A549 (cell line): ENCODE results near the gene ZBTB11.

Experiments
- CHD4 ChIP-seq: fragments of 200-600 bp; sonication (generic); IDR thresholded peaks from 2 replicates; pipeline ENCODE4 v1.6.1; 2016; ENCODE audit warnings: antibody characterized with exemption, mild to moderate bottlenecking, borderline replicate concordance
- EHMT2 ChIP-seq: fragments of 200-600 bp; sonication (generic); IDR thresholded peaks from 2 replicates; pipeline ENCODE4 v1.6.1; 2016; ENCODE audit warnings: antibody characterized with exemption, low read depth, mild to moderate bottlenecking, moderate library complexity
- EP300 ChIP-seq, 2 experiments: fragments of >200 bp; sonication (Bioruptor Twin); formaldehyde crosslinking; IDR thresholded peaks; 2 replicates in 1 of 2; 3 replicates in 1 of 2; pipeline ENCODE4 v1.6.1; 2016 to 2017
- FOSL2 ChIP-seq, 2 experiments: fragments of 450-650 bp in 1 of 2; fragments of >200 bp in 1 of 2; sonication (Bioruptor Twin) in 1 of 2; formaldehyde crosslinking; IDR thresholded peaks; 2 replicates each; pipeline versions ENCODE4 v1.5.0 to v1.6.1; 2016 to 2020; ENCODE audit warnings: mild to moderate bottlenecking in 1 of 2, moderate library complexity in 1 of 2
- JUN ChIP-seq, 2 experiments: fragments of >200 bp; sonication (Bioruptor Twin); formaldehyde crosslinking; IDR thresholded peaks; 2 replicates in 1 of 2; 3 replicates in 1 of 2; pipeline ENCODE4 v1.6.1; 2016 to 2017
- MYC ChIP-seq: IDR thresholded peaks from 2 replicates; pipeline ENCODE4 v1.6.1; 2012; ENCODE audit warnings: mild to moderate bottlenecking, inconsistent platforms, low read length, improper control_type of control experiment, borderline replicate concordance
- POLR2A ChIP-seq: IDR thresholded peaks from 2 replicates; pipeline ENCODE4 v1.6.1; 2012; ENCODE audit warnings: mild to moderate bottlenecking, low read length
- RNF2 ChIP-seq: fragments of 200-600 bp; sonication (generic); IDR thresholded peaks from 2 replicates; pipeline ENCODE4 v1.6.1; 2016; ENCODE audit warnings: low read depth, mild to moderate bottlenecking, antibody characterized with exemption, moderate library complexity, borderline replicate concordance
- TF ChIP-seq, protein P1 (sequence below): fragments of >200 bp; sonication (Bioruptor Twin); formaldehyde crosslinking; IDR thresholded peaks from 3 replicates; pipeline ENCODE4 v1.5.1; 2016

DNA sequence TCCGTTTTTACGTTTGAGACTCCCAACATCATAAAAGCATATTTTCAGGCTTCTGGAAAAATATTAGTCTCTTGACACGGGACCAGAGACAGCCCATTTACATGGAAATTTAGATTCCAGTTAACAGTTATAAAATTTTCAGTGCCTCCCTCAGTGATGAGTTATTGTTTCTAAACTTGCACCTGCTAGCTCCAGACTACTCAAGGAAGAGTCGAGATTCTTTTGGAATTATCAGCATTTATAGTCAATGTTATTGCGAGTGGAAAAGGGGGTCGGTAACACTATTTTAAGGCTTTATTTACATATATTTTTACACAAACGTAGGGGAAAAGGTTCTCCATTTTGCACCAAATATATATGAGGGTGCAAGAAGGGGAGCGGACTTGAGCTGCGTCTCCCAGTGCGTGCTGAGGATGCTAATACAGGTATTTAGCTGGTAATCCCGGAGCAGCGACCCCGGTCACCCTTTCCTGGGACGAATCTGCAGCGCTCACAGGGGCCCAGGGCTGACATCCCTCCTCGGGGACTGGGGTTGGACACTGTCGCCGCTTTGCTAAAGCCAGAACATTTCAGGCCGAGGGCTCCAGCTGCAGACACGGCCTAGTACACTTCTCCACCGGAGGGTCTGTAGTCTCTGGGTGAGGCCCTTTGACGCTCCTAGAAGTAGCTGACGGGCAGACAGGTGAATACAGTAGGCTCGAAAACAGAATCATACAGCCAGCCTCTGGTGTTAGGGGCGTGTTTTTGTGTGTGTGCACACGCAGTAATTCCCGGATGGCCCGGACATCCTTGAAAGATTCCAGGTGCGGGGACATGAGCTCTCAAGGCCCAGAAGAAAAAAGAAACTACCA is 729 bp upstream of the ZBTB11 start:
- TF ChIP-seq EP300 (IDR thresholded peaks at IDR 0.05), result no peak
- no peak for TF ChIP-seq POLR2A
- TF ChIP-seq RNF2, result no peak
- no peak for TF ChIP-seq JUN (IDR thresholded peaks at IDR 0.05)
- TF ChIP-seq, protein P1, sequence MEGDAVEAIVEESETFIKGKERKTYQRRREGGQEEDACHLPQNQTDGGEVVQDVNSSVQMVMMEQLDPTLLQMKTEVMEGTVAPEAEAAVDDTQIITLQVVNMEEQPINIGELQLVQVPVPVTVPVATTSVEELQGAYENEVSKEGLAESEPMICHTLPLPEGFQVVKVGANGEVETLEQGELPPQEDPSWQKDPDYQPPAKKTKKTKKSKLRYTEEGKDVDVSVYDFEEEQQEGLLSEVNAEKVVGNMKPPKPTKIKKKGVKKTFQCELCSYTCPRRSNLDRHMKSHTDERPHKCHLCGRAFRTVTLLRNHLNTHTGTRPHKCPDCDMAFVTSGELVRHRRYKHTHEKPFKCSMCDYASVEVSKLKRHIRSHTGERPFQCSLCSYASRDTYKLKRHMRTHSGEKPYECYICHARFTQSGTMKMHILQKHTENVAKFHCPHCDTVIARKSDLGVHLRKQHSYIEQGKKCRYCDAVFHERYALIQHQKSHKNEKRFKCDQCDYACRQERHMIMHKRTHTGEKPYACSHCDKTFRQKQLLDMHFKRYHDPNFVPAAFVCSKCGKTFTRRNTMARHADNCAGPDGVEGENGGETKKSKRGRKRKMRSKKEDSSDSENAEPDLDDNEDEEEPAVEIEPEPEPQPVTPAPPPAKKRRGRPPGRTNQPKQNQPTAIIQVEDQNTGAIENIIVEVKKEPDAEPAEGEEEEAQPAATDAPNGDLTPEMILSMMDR, result no peak; the same call in 1 of the 3 replicates
- no peak for TF ChIP-seq CHD4
- no peak for TF ChIP-seq EHMT2
- no peak for TF ChIP-seq MYC
- TF ChIP-seq FOSL2 (IDR thresholded peaks at IDR 0.05), result no peak
- TF ChIP-seq FOSL2 (CRISPR knock-in tag; IDR thresholded peaks at IDR 0.05), result no peak
